A673 (cell line): Measurements from ENCODE around the gene FTO. TPM values are rescaled to one million over a fixed set of nuclear protein-coding genes. Genes with fewer than 3 reads are reported as not detected.
"Not testable (repeated sequence)": the region's sequence is repeated elsewhere in the genome, so short reads cannot be mapped to it uniquely, and the experiment has no call there.

ENCODE experiments used
- BruUV-seq: library from RNA; stranded (reverse); fragments of 400-500 nt; replicated peaks from 2 replicates; lab custom pipeline; 2021; lab: Mats Ljungman, UMichigan
- CTCF ChIA-PET: fragments of 300-600 bp; sonication (Branson Sonifier 250); formaldehyde crosslinking; loops from one replicate; lab custom pipeline; 2022; ENCODE audit warnings: antibody characterized with exemption; lab: Charles Lee
- POLR2A ChIA-PET: fragments of 300-600 bp; sonication (Branson Sonifier 250); formaldehyde crosslinking; loops from one replicate; lab custom pipeline; 2022; ENCODE audit warnings: antibody characterized with exemption; ENCODE audit not compliant: low non-redundant PET; lab: Charles Lee
- DNase-seq: peaks from one replicate; pipeline ENCODE4 v3.0.0-alpha.2; 2015; ENCODE audit warnings: low spot score
- H3K27ac ChIP-seq: fragments of 200-600 bp; sonication (generic); 2 replicates; pipeline ENCODE4 v1.5.1; 2016; ENCODE audit warnings: mixed run types, low read depth, mild to moderate bottlenecking, mixed read lengths, antibody characterized with exemption, low read length; ENCODE audit not compliant: poor library complexity, severe bottlenecking
- H3K27me3 ChIP-seq: fragments of 200-600 bp; sonication (generic); replicated peaks from 2 replicates; pipeline ENCODE4 v1.6.1; 2017; ENCODE audit warnings: mixed run types, low read depth, mild to moderate bottlenecking, mixed read lengths, antibody characterized with exemption, low read length; ENCODE audit not compliant: insufficient read depth, poor library complexity
- H3K36me3 ChIP-seq: fragments of 200-600 bp; sonication (generic); 2 replicates; pipeline ENCODE4 v1.6.1; 2016; ENCODE audit warnings: mixed run types, mild to moderate bottlenecking, mixed read lengths, antibody characterized with exemption, low read length; ENCODE audit not compliant: insufficient read depth, poor library complexity, severe bottlenecking
- H3K4me1 ChIP-seq: fragments of 200-600 bp; sonication (generic); 2 replicates; pipeline ENCODE4 v1.6.1; 2017; ENCODE audit warnings: mixed run types, mild to moderate bottlenecking, mixed read lengths, antibody characterized with exemption, low read length; ENCODE audit not compliant: insufficient read depth, poor library complexity, severe bottlenecking
- H3K4me3 ChIP-seq: fragments of 200-600 bp; sonication (generic); 2 replicates; pipeline ENCODE4 v1.5.1; 2016; ENCODE audit warnings: low read depth, mixed run types, mild to moderate bottlenecking, mixed read lengths, low read length; ENCODE audit not compliant: poor library complexity, severe bottlenecking
- H3K9me3 ChIP-seq: fragments of 200-600 bp; sonication (generic); 2 replicates; pipeline ENCODE4 v1.6.1; 2016; ENCODE audit warnings: mixed run types, low read depth, mild to moderate bottlenecking, mixed read lengths, antibody characterized with exemption, low read length; ENCODE audit not compliant: poor library complexity, severe bottlenecking
- EZH2 ChIP-seq: fragments of 200-600 bp; sonication (generic); IDR thresholded peaks from 2 replicates; pipeline ENCODE4 v1.6.1; 2017; ENCODE audit warnings: borderline replicate concordance, low read depth, mild to moderate bottlenecking, mixed read lengths, antibody characterized with exemption, low read length; ENCODE audit not compliant: poor library complexity, severe bottlenecking
- intact Hi-C: fragments of 100-400 bp; cut with micrococcal nuclease; formaldehyde crosslinking; loops from one replicate; pipeline ENCODE4 v1.10.0; 2022; ENCODE audit not compliant: unreplicated experiment
- total RNA-seq: library from RNA; stranded (reverse); gene quantifications from 2 replicates; pipeline ENCODE4 v1.2.3, GENCODE V29; 2021
- TF ChIP-seq, protein P1 (sequence below): fragments of 300-800, 200-600 bp; sonication (generic); conservative IDR thresholded peaks from 2 replicates; pipeline ENCODE4 v1.5.1; 2017; ENCODE audit warnings: low read depth, mild to moderate bottlenecking, antibody characterized with exemption, low read length, moderate library complexity, mixed read lengths

The FTO gene
- total RNA-seq, 1 experiment from 2014 or later, result 73.4 TPM

- no peaks in the 10 kb centered on the region for H3K27me3 ChIP-seq
- POLR2A ChIA-PET, result no interaction called here
These were observed 25.1 kb upstream of the FTO start for GRCh38 chr16:53678756-53679343.

GRCh38 chr16:53680756-53681155, 23.2 kb upstream of the FTO start:
- BruUV-seq, result no TSS peak
- Histone ChIP-seq H3K27ac (no peak overlapping the region), H3K4me1 (no peaks in the 10 kb centered on the region), H3K4me3 (no peak overlapping the region), H3K36me3 (no peaks in the 10 kb centered on the region), H3K9me3 (no peaks in the 10 kb centered on the region), H3K27me3 (no peaks in the 10 kb centered on the region)
- intact Hi-C loops, result no loop called here
- ChIA-PET POLR2A (no interaction called here), CTCF (no interaction called here)
- TF ChIP-seq, protein P1, sequence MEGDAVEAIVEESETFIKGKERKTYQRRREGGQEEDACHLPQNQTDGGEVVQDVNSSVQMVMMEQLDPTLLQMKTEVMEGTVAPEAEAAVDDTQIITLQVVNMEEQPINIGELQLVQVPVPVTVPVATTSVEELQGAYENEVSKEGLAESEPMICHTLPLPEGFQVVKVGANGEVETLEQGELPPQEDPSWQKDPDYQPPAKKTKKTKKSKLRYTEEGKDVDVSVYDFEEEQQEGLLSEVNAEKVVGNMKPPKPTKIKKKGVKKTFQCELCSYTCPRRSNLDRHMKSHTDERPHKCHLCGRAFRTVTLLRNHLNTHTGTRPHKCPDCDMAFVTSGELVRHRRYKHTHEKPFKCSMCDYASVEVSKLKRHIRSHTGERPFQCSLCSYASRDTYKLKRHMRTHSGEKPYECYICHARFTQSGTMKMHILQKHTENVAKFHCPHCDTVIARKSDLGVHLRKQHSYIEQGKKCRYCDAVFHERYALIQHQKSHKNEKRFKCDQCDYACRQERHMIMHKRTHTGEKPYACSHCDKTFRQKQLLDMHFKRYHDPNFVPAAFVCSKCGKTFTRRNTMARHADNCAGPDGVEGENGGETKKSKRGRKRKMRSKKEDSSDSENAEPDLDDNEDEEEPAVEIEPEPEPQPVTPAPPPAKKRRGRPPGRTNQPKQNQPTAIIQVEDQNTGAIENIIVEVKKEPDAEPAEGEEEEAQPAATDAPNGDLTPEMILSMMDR, result no peak
- TF ChIP-seq EZH2, result no peak
- no peak for DNase-seq

More at GRCh38 chr16:53678756-53679343, 25.1 kb upstream of the FTO start:
- intact Hi-C loops, result no loop called here
- BruUV-seq, result no TSS peak
- Histone ChIP-seq H3K9me3 (no peaks in the 10 kb centered on the region), H3K4me1 (no peaks in the 10 kb centered on the region), H3K4me3 (no peak overlapping the region), H3K27ac (no peak overlapping the region), H3K36me3 (no peaks in the 10 kb centered on the region)
- CTCF ChIA-PET, result no interaction called here
- TF ChIP-seq EZH2, result no peak
- TF ChIP-seq, protein P1, result no peak
- DNase-seq, result no peak

- intact Hi-C loops, result no loop called here
- no peak overlapping the region for H3K27ac ChIP-seq
- ChIA-PET POLR2A (no interaction called here), CTCF (no interaction called here)
- no peaks in the 10 kb centered on the region for H3K36me3 ChIP-seq
- no TSS peak for BruUV-seq
- no peak for TF ChIP-seq EZH2
- TF ChIP-seq, protein P1, result no peak
- no peaks in the 10 kb centered on the region for H3K9me3 ChIP-seq
- H3K4me1 ChIP-seq, result no peaks in the 10 kb centered on the region
- H3K27me3 ChIP-seq, result no peaks in the 10 kb centered on the region
- no peak for DNase-seq
- H3K4me3 ChIP-seq, result no peak overlapping the region
These were observed 22.6 kb upstream of the FTO start for GRCh38 chr16:53681354-53681753.

DNA sequence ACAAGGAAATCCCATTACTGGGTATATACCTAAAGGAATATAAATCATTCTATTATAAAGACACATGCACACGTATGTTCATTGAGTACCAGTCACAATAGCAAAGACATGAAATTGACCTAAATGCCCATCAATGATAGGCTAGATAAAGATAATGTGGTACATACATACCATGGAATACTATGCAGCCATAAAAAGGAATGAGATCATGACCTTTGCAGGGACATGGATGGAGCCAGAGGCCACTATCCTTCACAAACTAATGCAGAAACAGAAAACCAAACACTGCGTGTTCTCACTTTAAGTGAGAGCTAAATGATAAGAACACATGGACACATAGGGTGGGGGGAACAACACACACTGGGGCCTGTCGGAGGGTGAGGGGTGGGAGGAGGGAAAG, 18.6 kb upstream of the FTO start:
- H3K9me3 ChIP-seq, BruUV-seq, H3K4me3 ChIP-seq, CTCF ChIA-PET, H3K36me3 ChIP-seq, H3K27ac ChIP-seq, POLR2A ChIA-PET, intact Hi-C loops, H3K27me3 ChIP-seq, DNase-seq, H3K4me1 ChIP-seq: not testable (repeated sequence)
